NCI-H526 treated with DMSO at 0.1 percent for 48 hours (cell line): ENCODE measurements around the gene ZFYVE1.
"Not testable (repeated sequence)": the region's sequence is repeated elsewhere in the genome, so short reads cannot be mapped to it uniquely, and the experiment has no call there.

Experiments used
- DNase-seq: peaks from one replicate; lab custom pipeline; 2025; lab: John Stamatoyannopoulos, UW

Gene ZFYVE1

DNA sequence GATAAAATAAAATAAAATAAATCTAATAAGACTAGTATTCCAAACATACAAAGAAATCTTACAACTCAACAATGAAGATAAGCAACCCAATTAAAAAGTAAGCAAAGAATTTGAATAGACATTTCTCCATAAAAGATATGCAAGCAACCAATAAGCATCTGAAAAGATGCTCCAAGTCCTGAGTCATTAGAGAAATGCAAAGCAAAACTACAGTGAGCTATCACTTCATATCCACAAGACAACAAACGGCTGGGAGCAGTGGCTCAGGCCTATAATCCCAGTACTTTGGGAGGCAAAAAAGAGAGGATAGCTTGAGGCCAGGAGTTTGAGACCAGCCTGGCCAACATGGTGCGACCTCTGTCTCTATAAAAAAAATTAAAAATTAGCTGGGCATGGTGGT, 26.8 kb downstream of the ZFYVE1 start:
- no peak for DNase-seq

DNA sequence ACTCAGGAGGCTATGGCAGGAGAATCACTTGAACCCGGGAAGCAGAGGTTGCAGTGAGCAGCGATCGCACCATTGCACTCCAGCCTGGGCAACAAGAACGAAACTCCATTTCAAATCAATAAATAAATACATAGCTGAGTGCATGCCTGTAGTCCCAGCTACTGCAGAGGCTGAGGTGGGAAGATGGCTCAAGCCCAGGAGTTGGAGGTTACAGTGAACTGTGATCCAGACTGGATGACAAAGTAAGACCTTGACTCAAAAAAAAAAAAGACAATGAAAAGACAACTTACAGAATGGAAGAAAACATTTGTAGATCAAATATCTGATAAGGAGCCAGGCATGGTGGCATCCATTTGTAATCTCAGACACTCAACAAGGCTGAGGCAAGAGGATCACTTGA, 27.6 kb downstream of the ZFYVE1 start:
- no peak for DNase-seq

DNA sequence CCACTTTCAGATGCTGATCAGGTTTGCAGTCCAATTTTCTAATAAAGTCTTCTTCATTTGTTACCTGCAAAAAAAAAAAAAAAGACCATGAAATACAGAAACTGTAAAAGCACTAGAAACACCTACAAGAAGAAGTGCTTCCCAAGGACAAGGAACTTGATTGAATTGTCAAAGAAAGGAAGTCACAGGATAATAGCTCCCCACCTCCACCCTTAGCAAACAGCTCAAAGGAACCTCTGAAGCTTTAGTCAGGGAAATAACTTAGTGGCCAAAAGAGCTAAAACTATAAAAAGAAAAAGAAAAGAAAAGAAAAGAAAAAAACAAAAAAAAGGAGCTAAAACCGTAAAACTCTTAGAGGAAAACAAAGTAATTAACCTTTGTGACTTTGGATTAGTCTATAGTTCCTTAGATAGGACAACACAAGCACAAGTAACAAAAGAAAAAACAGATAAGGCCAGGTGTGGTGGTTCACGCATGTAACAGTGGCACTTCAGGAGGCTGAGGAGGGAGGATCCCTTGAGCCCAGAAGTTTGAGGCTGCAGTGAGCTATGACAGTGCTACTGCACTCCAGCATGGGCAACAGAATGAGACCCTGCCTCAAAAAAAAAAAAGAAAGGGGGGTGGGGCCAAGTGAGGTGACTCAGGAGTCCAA, 28.5 kb downstream of the ZFYVE1 start:
- DNase-seq = no peak

GRCh38 chr14:72996916-72997315, 30.0 kb downstream of the ZFYVE1 start:
- no peak for DNase-seq

DNA sequence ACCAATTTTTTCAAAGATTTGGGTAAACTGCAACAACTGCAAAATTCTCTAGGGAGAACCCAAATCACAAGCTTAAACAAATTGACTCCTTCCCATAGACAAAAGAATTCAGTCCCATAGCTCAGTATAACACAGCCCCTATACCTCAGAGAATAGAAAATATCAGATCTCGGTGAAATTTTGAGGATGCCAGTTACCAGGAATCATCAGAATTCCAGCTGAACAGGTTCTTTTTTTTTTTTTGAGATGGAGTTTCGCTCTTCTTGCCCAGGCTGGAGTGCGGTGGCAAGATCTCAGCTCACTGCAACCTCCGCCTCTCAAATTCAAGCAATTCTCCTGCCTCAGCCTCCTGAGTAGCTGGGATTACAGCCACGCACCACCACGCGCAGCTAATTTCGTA, 36.7 kb downstream of the ZFYVE1 start:
- DNase-seq = no peak

DNA sequence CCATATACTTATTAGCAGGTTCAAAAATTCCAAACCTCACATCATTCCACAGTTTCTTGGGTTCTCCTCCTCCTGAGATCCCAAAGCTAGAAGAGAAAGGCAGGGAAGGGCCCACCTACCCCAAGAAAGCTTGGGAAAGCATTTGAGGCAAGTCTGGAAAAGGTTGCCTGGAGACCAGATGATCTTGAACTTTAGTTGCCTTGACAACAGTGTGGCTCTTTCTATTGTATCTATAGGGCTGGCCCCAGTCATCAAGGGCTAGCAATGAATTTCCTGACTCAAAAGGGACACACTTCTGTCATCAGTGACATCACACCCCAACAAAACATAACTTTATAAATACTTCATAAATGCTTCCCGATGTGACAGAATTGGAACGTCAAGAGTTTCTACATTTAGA, 40.0 kb downstream of the ZFYVE1 start:
- DNase-seq = no peak

- DNase-seq = no peak
Observed at GRCh38 chr14:72986214-72986613, 40.7 kb downstream of the ZFYVE1 start.

DNA sequence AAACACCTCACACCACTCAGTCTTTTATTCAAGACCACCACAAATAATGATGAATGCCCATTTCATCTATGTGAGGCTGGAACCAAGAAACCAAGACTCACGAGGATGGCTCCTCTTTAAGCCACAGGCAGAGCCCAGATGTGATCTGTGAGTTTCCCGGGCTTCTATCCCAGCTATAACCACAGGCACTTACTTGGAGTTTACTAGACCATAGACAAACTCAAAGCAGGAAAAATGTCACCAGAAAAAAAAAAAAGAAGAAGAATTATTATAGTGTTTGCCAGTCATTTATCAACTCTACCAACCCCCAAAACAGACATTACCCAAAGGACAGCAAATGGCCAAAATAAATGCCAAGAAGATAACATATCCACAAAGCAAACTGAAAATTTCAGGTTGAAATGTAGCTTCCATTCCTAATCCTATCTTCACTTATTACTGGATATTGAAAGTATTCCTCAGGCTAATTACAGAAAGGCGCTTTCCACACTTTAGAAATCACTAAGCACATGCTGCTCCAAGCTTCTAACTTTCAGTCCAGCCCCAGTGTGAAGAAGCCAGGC, 44.7 kb downstream of the ZFYVE1 start:
- no peak for DNase-seq

- no peak for DNase-seq
Observed at GRCh38 chr14:72980863-72981262, 46.0 kb downstream of the ZFYVE1 start.

- no peak for DNase-seq
Observed at GRCh38 chr14:72978856-72979255, 48.0 kb downstream of the ZFYVE1 start.

GRCh38 chr14:72975770-72976169, 51.1 kb downstream of the ZFYVE1 start:
- DNase-seq = no peak

- DNase-seq = no peak
Observed at GRCh38 chr14:72974661-72975060, 52.2 kb downstream of the ZFYVE1 start.

- no peak for DNase-seq
Observed at GRCh38 chr14:72970824-72971434, 56.0 kb downstream of the ZFYVE1 start.

GRCh38 chr14:72970058-72970630, 56.8 kb downstream of the ZFYVE1 start:
- DNase-seq = no peak

- DNase-seq = no peak
Observed at GRCh38 chr14:72968316-72968715, 58.6 kb downstream of the ZFYVE1 start.

- DNase-seq = no peak
Observed at GRCh38 chr14:72966038-72966437, 60.9 kb downstream of the ZFYVE1 start.

GRCh38 chr14:72965249-72965648, 61.7 kb downstream of the ZFYVE1 start:
- no peak for DNase-seq

GRCh38 chr14:72962829-72963312, 64.0 kb downstream of the ZFYVE1 start:
- DNase-seq = no peak

- not testable (repeated sequence) for DNase-seq
Observed at GRCh38 chr14:72962336-72962754, 64.6 kb downstream of the ZFYVE1 start.

DNA sequence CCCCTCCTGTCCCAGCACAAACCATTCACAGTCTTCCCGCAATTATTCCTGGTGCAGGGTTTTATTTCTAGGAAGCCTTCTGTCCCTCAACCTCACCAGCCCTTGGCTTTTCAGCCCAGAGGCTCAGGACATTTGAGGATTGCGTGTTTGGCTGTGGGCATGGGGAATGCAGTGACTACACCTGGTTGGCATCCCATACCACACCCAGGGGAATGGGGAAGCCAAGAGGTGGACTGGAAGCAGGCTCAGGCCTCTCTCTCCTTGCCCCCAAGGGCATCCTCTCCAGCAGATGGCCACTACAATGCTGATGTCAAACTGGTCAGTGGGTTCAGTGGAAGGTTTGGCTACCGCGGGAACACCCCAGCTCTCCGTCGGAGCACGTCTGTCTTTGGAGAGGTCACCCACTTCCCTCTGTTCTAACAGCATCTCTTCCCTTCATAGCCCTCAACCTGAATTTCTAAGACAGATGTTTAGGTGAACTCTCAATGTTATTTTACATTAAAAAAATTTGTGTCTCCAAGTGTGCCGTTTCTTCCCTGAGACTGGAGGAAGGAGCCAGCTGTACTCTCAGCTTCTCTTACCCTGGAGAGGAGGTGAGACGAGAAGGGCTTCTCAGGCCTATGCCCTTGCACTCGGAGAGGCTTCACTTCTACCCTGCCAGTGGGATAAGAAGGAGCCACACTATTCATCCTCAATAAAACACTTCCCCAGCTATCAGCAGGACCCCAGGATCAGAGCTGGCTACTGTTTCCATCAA, 65.1 kb downstream of the ZFYVE1 start:
- no peak for DNase-seq

GRCh38 chr14:72961016-72961415, 65.9 kb downstream of the ZFYVE1 start:
- DNase-seq = not testable (repeated sequence)

GRCh38 chr14:72958548-72958947, 68.4 kb downstream of the ZFYVE1 start:
- no peak for DNase-seq
